Activated CD8-positive, alpha-beta T cell treated with anti-CD3 and anti-CD28 coated beads, Interleukin-2, amount 10 ng/mL, durations not matched to agents 7 days and 5 days (primary cell): ENCODE results near the gene NLRC5. TPM values are rescaled to one million over a fixed set of nuclear protein-coding genes. Genes with fewer than 3 reads are reported as not detected.

Experiments used
- ATAC-seq: fragments of 150-1000 bp; cut with Tn5 transposase; one replicate; pipeline ENCODE4 v1.10.0; 2021; ENCODE audit warnings: moderate library complexity
- CTCF ChIA-PET: fragments of 350-600 bp; sonication (Branson Sonifier 250); formaldehyde crosslinking; loops from one replicate; lab custom pipeline; 2021; ENCODE audit warnings: antibody characterized with exemption; lab: Charles Lee
- POLR2A ChIA-PET: fragments of 350-600 bp; sonication (Branson Sonifier 250); formaldehyde crosslinking; loops from one replicate; lab custom pipeline; 2021; ENCODE audit warnings: antibody characterized with exemption; lab: Charles Lee
- DNase-seq: peaks from one replicate; pipeline ENCODE4 v3.0.0-alpha.2; 2020
- H3K27ac Mint-ChIP-seq: one replicate; pipeline ENCODE4 v1.8.0; 2021; ENCODE audit warnings: mild to moderate bottlenecking, mixed read lengths
- H3K27me3 Mint-ChIP-seq: one replicate; pipeline ENCODE4 v1.8.0; 2021; ENCODE audit warnings: low read depth, mixed read lengths
- H3K36me3 Mint-ChIP-seq: one replicate; pipeline ENCODE4 v1.8.0; 2021; ENCODE audit warnings: low read depth, mixed read lengths
- H3K4me1 Mint-ChIP-seq: one replicate; pipeline ENCODE4 v1.8.0; 2021; ENCODE audit warnings: low read depth, mixed read lengths
- H3K4me3 Mint-ChIP-seq: one replicate; pipeline ENCODE4 v1.8.0; 2021; ENCODE audit warnings: mild to moderate bottlenecking, mixed read lengths
- H3K9me3 Mint-ChIP-seq: one replicate; pipeline ENCODE4 v1.8.0; 2022; ENCODE audit warnings: mixed read lengths; ENCODE audit not compliant: insufficient read depth
- total RNA-seq, 2 experiments: library from RNA; stranded (reverse); gene quantifications; one replicate each; pipeline ENCODE4 v1.2.3, GENCODE V29; 2021

NLRC5 gene
- total RNA-seq, 2 experiments from 2014 or later = 280 to 291 TPM

- POLR2A ChIA-PET = interaction anchor here (0.6 to 4.1 kb wide), 6 partner anchors 25 to 82 kb away, joined by 3 to 25 read pairs (median 4); partner anchors contain the start of gene NLRC5
- peak; percentile 97 for DNase-seq
- H3K9me3 Mint-ChIP-seq = no peaks in the 10 kb centered on the region
- peak overlapping the region; percentile 68 for H3K27ac Mint-ChIP-seq
- peaks cover 2% of the 10 kb centered on the region for H3K27me3 Mint-ChIP-seq
- H3K36me3 Mint-ChIP-seq = no peaks in the 10 kb centered on the region
- no peak overlapping the region for H3K4me3 Mint-ChIP-seq
- ATAC-seq = peak; percentile 90
- CTCF ChIA-PET = interaction anchor here (0.5 to 6.1 kb wide), 76 partner anchors 12 to 356 kb away, joined by 3 to 107 read pairs (median 4); partner anchors contain the start of genes HERPUD1, MT2A, NLRC5 and SLC12A3
- H3K4me1 Mint-ChIP-seq = peaks cover 22% of the 10 kb centered on the region
Observed at GRCh38 chr16:56964243-56965148, 24.9 kb upstream of the NLRC5 start.

- H3K9me3 Mint-ChIP-seq = no peaks in the 10 kb centered on the region
- DNase-seq = no peak
- ChIA-PET POLR2A (interaction anchor here (1.2 to 4.1 kb wide), 5 partner anchors 18 to 76 kb away, joined by 3 to 25 read pairs (median 3); partner anchors contain the start of gene NLRC5), CTCF (interaction anchor here (0.6 to 6.1 kb wide), 43 partner anchors 8 to 222 kb away, joined by 3 to 107 read pairs (median 5); partner anchors contain the start of genes HERPUD1, NLRC5 and SLC12A3)
- H3K27ac Mint-ChIP-seq = peak overlapping the region; percentile 68
- H3K4me1 Mint-ChIP-seq = peaks cover 22% of the 10 kb centered on the region
- H3K36me3 Mint-ChIP-seq = no peaks in the 10 kb centered on the region
- ATAC-seq = no peak
- no peak overlapping the region for H3K4me3 Mint-ChIP-seq
- no peaks in the 10 kb centered on the region for H3K27me3 Mint-ChIP-seq
Observed at GRCh38 chr16:56965149-56966092, 23.9 kb upstream of the NLRC5 start.

GRCh38 chr16:56966093-56966475 is 23.3 kb upstream of the NLRC5 start:
- DNase-seq (no peak), ATAC-seq (no peak)
- Mint-ChIP-seq H3K9me3 (no peaks in the 10 kb centered on the region), H3K36me3 (no peaks in the 10 kb centered on the region), H3K4me3 (no peak overlapping the region), H3K4me1 (peaks cover 23% of the 10 kb centered on the region), H3K27ac (peak overlapping the region; percentile 68), H3K27me3 (no peaks in the 10 kb centered on the region)
- ChIA-PET CTCF (interaction anchor here (0.6 to 6.1 kb wide), 21 partner anchors 9 to 204 kb away, joined by 3 to 107 read pairs (median 4); partner anchors contain the start of gene NLRC5), POLR2A (interaction anchor here (1.2 to 4.1 kb wide), 4 partner anchors 17 to 76 kb away, joined by 3 to 25 read pairs (median 4); partner anchors contain the start of gene NLRC5)

DNA sequence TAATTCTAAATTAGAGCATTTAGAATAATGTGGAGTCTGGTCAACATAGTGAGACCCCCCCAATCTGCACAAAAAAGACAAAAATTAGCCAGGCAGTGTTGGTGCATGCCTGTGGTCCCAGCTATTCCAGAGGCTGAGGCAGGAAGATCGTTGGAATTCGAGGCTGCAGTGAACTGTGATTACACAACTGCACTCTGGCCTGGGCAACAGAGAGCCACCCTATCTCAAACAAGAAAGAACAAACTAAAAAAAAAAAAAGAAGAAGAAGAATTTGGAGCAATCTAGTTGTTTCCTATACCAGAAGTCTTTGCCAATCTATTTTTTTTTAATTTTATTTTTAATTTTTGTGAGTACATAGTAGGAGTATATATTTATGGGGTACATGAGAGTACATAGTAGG is 21.6 kb upstream of the NLRC5 start:
- DNase-seq (no peak), ATAC-seq (no peak)
- ChIA-PET POLR2A (interaction anchor here (0.6 to 4.1 kb wide), 2 partner anchors 8 to 74 kb away, joined by 3 to 25 read pairs; no protein-coding TSS in a partner anchor), CTCF (interaction anchor here (1.1 to 4.8 kb wide), 3 partner anchors 18 to 116 kb away, joined by 3 to 107 read pairs (median 18); partner anchors contain the start of gene NLRC5)
- no peaks in the 10 kb centered on the region for H3K9me3 Mint-ChIP-seq
- no peak overlapping the region for H3K27ac Mint-ChIP-seq
- H3K4me1 Mint-ChIP-seq = peaks cover 28% of the 10 kb centered on the region
- no peaks in the 10 kb centered on the region for H3K36me3 Mint-ChIP-seq
- H3K27me3 Mint-ChIP-seq = no peaks in the 10 kb centered on the region
- no peak overlapping the region for H3K4me3 Mint-ChIP-seq

DNA sequence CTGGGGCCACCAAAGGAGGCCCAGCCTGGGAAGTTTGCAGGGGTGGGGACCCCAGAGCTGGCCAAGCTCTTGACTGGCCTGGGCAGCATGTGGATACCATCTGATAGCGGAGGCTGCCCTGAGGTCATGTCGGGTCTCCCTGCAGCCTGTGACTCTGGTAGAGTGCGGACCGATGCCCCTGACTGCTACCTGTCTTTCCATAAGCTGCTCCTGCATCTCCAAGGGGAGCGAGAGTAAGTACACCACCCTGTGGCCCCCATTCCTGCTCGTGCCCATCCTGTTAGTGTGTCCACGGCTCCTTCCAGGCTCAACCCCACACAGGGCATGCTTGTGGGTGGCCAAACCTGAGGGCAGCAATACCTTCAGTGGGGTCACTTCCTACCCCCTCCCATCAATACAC is 19.6 kb upstream of the NLRC5 start:
- no peaks in the 10 kb centered on the region for H3K36me3 Mint-ChIP-seq
- H3K27ac Mint-ChIP-seq = no peak overlapping the region
- peaks cover 30% of the 10 kb centered on the region for H3K4me1 Mint-ChIP-seq
- H3K27me3 Mint-ChIP-seq = no peaks in the 10 kb centered on the region
- H3K4me3 Mint-ChIP-seq = no peak overlapping the region
- no peaks in the 10 kb centered on the region for H3K9me3 Mint-ChIP-seq
- no peak for ATAC-seq
- ChIA-PET CTCF (interaction anchor here (1.3 to 1.4 kb wide), 3 partner anchors 8 to 114 kb away, joined by 3 to 6 read pairs (median 4); partner anchors contain the start of gene CETP), POLR2A (interaction anchor here (0.8 to 4.4 kb wide), 5 partner anchors 12 to 108 kb away, joined by 3 to 21 read pairs (median 3); partner anchors contain the start of gene NLRC5)
- DNase-seq = no peak

GRCh38 chr16:56970934-56971767 is 18.2 kb upstream of the NLRC5 start:
- no peaks in the 10 kb centered on the region for H3K9me3 Mint-ChIP-seq
- no peaks in the 10 kb centered on the region for H3K36me3 Mint-ChIP-seq
- no peaks in the 10 kb centered on the region for H3K27me3 Mint-ChIP-seq
- H3K4me1 Mint-ChIP-seq = peaks cover 25% of the 10 kb centered on the region
- H3K27ac Mint-ChIP-seq = no peak overlapping the region
- CTCF ChIA-PET = interaction anchor here (1.0 to 1.4 kb wide), 5 partner anchors 9 to 113 kb away, joined by 3 to 6 read pairs (median 4); partner anchors contain the start of gene CETP
- DNase-seq (no peak), ATAC-seq (no peak)
- H3K4me3 Mint-ChIP-seq = no peak overlapping the region
- POLR2A ChIA-PET = interaction anchor here (1.0 to 4.4 kb wide), 7 partner anchors 11 to 107 kb away, joined by 3 to 21 read pairs (median 4); partner anchors contain the start of gene NLRC5

DNA sequence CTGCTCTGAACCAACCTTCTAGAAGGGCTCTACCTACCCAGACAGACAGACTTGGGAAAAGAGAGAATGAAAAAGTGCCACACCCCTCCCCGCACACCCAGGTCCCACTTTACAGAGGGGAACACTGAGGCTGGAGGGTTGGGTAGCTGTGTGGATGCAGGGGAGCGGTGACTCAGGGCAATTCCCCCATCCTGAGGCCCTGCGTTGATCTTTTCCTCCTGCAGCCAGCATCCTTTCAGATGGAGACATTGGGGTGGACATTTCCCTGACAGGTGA is 17.7 kb upstream of the NLRC5 start:
- ChIA-PET POLR2A (interaction anchor here (0.9 to 4.4 kb wide), 6 partner anchors 9 to 39 kb away, joined by 3 to 21 read pairs (median 4); partner anchors contain the start of gene NLRC5), CTCF (interaction anchor here (1.0 to 10.2 kb wide), 4 partner anchors 7 to 112 kb away, joined by 4 to 87 read pairs (median 4); no protein-coding TSS in a partner anchor)
- Mint-ChIP-seq H3K9me3 (no peaks in the 10 kb centered on the region), H3K27ac (no peak overlapping the region), H3K4me1 (peaks cover 27% of the 10 kb centered on the region), H3K36me3 (peaks cover 3% of the 10 kb centered on the region), H3K27me3 (no peaks in the 10 kb centered on the region), H3K4me3 (no peak overlapping the region)
- no peak for ATAC-seq
- DNase-seq = no peak

- POLR2A ChIA-PET = interaction anchor here (0.6 to 4.4 kb wide), 6 partner anchors 9 to 40 kb away, joined by 3 to 21 read pairs (median 3); partner anchors contain the start of gene NLRC5
- peaks cover 8% of the 10 kb centered on the region for H3K36me3 Mint-ChIP-seq
Observed at GRCh38 chr16:56972403-56973293, 16.7 kb upstream of the NLRC5 start.

DNA sequence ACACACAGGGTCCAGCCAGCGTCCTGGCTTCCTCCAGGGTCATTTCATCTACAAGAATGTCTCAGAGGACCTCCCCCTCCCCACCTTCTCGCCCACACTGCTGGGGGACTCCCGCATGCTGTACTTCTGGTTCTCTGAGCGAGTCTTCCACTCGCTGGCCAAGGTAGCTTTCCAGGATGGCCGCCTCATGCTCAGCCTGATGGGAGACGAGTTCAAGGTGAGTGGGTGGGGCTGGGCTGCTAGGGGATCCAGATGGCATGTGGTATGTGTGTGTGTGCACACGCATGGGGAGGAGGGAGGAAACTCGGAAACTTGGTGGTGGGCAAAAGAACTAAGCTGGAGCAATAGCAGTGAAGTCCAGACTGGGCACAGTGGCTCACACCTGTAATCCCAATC is 16.1 kb upstream of the NLRC5 start:
- POLR2A ChIA-PET = interaction anchor here (0.6 to 4.4 kb wide), 3 partner anchors 15 to 35 kb away, joined by 3 to 21 read pairs (median 3); partner anchors contain the start of gene NLRC5
- H3K27ac Mint-ChIP-seq = no peak overlapping the region
- H3K4me3 Mint-ChIP-seq = no peak overlapping the region
- CTCF ChIA-PET = interaction anchor here (10.2 kb wide), 1 partner anchor 9 kb away, joined by 87 read pairs; no protein-coding TSS in a partner anchor
- H3K9me3 Mint-ChIP-seq = no peaks in the 10 kb centered on the region
- H3K4me1 Mint-ChIP-seq = peaks cover 32% of the 10 kb centered on the region
- no peak for ATAC-seq
- no peak for DNase-seq
- H3K27me3 Mint-ChIP-seq = no peaks in the 10 kb centered on the region
- peaks cover 8% of the 10 kb centered on the region for H3K36me3 Mint-ChIP-seq

More at GRCh38 chr16:56972403-56973293, 16.7 kb upstream of the NLRC5 start:
- ATAC-seq = no peak
- CTCF ChIA-PET = interaction anchor here (0.6 to 10.2 kb wide), 3 partner anchors 8 to 69 kb away, joined by 3 to 87 read pairs (median 4); no protein-coding TSS in a partner anchor
- H3K4me3 Mint-ChIP-seq = no peak overlapping the region
- DNase-seq = no peak
- no peak overlapping the region for H3K27ac Mint-ChIP-seq
- no peaks in the 10 kb centered on the region for H3K27me3 Mint-ChIP-seq
- peaks cover 32% of the 10 kb centered on the region for H3K4me1 Mint-ChIP-seq
- H3K9me3 Mint-ChIP-seq = no peaks in the 10 kb centered on the region
